B cell (primary cell): ENCODE measurements around the gene PSMF1. TPM values are rescaled to one million over a fixed set of nuclear protein-coding genes. Genes with fewer than 3 reads are reported as not detected.

Source experiments
- ATAC-seq: fragments of 200-7000 bp; cut with Tn5 transposase; one replicate; pipeline ENCODE4 v1.10.0; 2021; ENCODE audit warnings: low read depth, mild to moderate bottlenecking, moderate number of reproducible peaks, moderate library complexity
- CTCF ChIA-PET: fragments of 350-600 bp; sonication (Branson Sonifier 250); formaldehyde crosslinking; loops from one replicate; lab custom pipeline; 2021; ENCODE audit warnings: antibody characterized with exemption, inconsistent platforms; lab: Charles Lee
- POLR2A ChIA-PET: fragments of 350-600 bp; sonication (Branson Sonifier 250); formaldehyde crosslinking; loops from one replicate; lab custom pipeline; 2021; ENCODE audit warnings: antibody characterized with exemption; lab: Charles Lee
- DNase-seq: peaks from one replicate; pipeline ENCODE4 v3.0.0; 2013
- H2AFZ ChIP-seq: 2 replicates; pipeline ENCODE4 v1.6.1; 2012; ENCODE audit warnings: mild to moderate bottlenecking, low read depth, low read length; ENCODE audit not compliant: insufficient read depth, poor library complexity, severe bottlenecking
- H3K27ac ChIP-seq, 2 donors: 1 replicate in 1 of 2; 2 replicates in 1 of 2; pipeline ENCODE4 v1.5.1; 2012 to 2013; ENCODE audit warnings: low read length in 2 of 2, mild to moderate bottlenecking in 2 of 2, moderate library complexity in 1 of 2
- H3K27me3 ChIP-seq, 4 experiments: fragments of 200-600 bp in 1 of 4; sonication (generic) in 1 of 4; replicated peaks in 1 of 4; 1 replicate in 2 of 4; 2 replicates in 2 of 4; pipeline versions ENCODE4 v1.6.1 to v1.7.0; 2013 to 2016; ENCODE audit warnings: low read length in 3 of 4, mild to moderate bottlenecking in 2 of 4, mixed read lengths in 1 of 4, moderate library complexity in 1 of 4; ENCODE audit not compliant: insufficient read depth in 4 of 4, control insufficient read depth in 3 of 4; ENCODE audit errors: control extremely low read depth in 1 of 4
- H3K36me3 ChIP-seq, 2 experiments: replicated peaks in 1 of 2; 1 replicate in 1 of 2; 2 replicates in 1 of 2; pipeline versions ENCODE4 v1.6.1 to v1.7.1; 2013; ENCODE audit warnings: low read length in 1 of 2; ENCODE audit not compliant: insufficient read depth in 2 of 2, control insufficient read depth in 1 of 2; ENCODE audit errors: control extremely low read depth in 1 of 2, extremely low read depth in 1 of 2
- H3K4me1 ChIP-seq, 2 donors: fragments of 200-600 bp in 1 of 2; sonication (generic) in 1 of 2; 1 replicate in 1 of 2; 2 replicates in 1 of 2; pipeline versions ENCODE4 v1.5.1 to v1.6.1; 2013 to 2017; ENCODE audit warnings: low read length in 2 of 2; ENCODE audit not compliant: control insufficient read depth in 2 of 2, insufficient read depth in 2 of 2
- H3K4me2 ChIP-seq: replicated peaks from 2 replicates; pipeline ENCODE3; 2012; ENCODE audit warnings: mild to moderate bottlenecking, low read depth, low read length; ENCODE audit not compliant: poor library complexity, severe bottlenecking
- H3K4me3 ChIP-seq, 5 experiments: fragments of 200-600 bp in 1 of 5; sonication (generic) in 1 of 5; 1 replicate in 3 of 5; 2 replicates in 2 of 5; pipeline versions ENCODE4 v1.5.1 to v1.7.0; 2011 to 2016; ENCODE audit warnings: low read length in 4 of 5, mild to moderate bottlenecking in 4 of 5, low read depth in 2 of 5, control low read depth in 1 of 5, moderate library complexity in 1 of 5; ENCODE audit not compliant: insufficient read depth in 1 of 5; ENCODE audit errors: control extremely low read depth in 1 of 5, extremely low read depth in 1 of 5
- H3K79me2 ChIP-seq: fragments of 200-600 bp; sonication (generic); one replicate; pipeline ENCODE4 v1.6.0; 2016; ENCODE audit warnings: low read length; ENCODE audit not compliant: control insufficient read depth, insufficient read depth
- H3K9ac ChIP-seq: fragments of 200-600 bp; sonication (generic); 2 replicates; pipeline ENCODE4 v1.6.1; 2017; ENCODE audit warnings: mild to moderate bottlenecking, low read length, moderate library complexity
- H3K9me3 ChIP-seq, 3 donors: one replicate each; pipeline versions ENCODE4 v1.6.1 to v1.7.1; 2013; ENCODE audit warnings: low read length in 2 of 3; ENCODE audit not compliant: control insufficient read depth in 2 of 3, insufficient read depth in 1 of 3; ENCODE audit errors: control extremely low read depth in 1 of 3
- H4K20me1 ChIP-seq: 2 replicates; pipeline ENCODE4 v1.6.0; 2012; ENCODE audit warnings: mild to moderate bottlenecking, low read length; ENCODE audit not compliant: insufficient read depth, control insufficient read depth, poor library complexity, severe bottlenecking
- H3K27ac Mint-ChIP-seq: one replicate; pipeline ENCODE4 v1.8.0; 2021; ENCODE audit warnings: mixed read lengths
- H3K27me3 Mint-ChIP-seq: one replicate; pipeline ENCODE4 v1.8.0; 2021; ENCODE audit warnings: mixed read lengths
- H3K4me1 Mint-ChIP-seq: one replicate; pipeline ENCODE4 v1.8.0; 2021; ENCODE audit warnings: mixed read lengths
- H3K4me3 Mint-ChIP-seq: one replicate; pipeline ENCODE4 v1.8.0; 2021; ENCODE audit warnings: mixed read lengths
- H3K9me3 Mint-ChIP-seq: one replicate; pipeline ENCODE4 v1.8.0; 2022; ENCODE audit warnings: mixed read lengths; ENCODE audit not compliant: insufficient read depth
- EZH2 ChIP-seq: IDR thresholded peaks from 2 replicates; pipeline ENCODE4 v1.6.1; 2012; ENCODE audit warnings: borderline replicate concordance, low read depth, mild to moderate bottlenecking, moderate library complexity, low read length; ENCODE audit not compliant: insufficient read depth, poor library complexity, severe bottlenecking
- WGBS: methylation state at CpG from one replicate; pipeline ENCODE4 v1.1.5; 2013; ENCODE audit warnings: missing lambda C conversion rate; ENCODE audit not compliant: insufficient coverage; 5-methylcytosine and 5-hydroxymethylcytosine counted together
- intact Hi-C: fragments of 100-400 bp; cut with micrococcal nuclease; formaldehyde crosslinking; loops from one replicate; pipeline ENCODE4 v1.10.0; 2022
- polyA plus RNA-seq: library from polyadenylated mRNA; depleted of rRNA; stranded (reverse); fragments of >200 nt; gene quantifications from 2 replicates; pipeline ENCODE4 v1.2.3, GENCODE V29; 2012
- total RNA-seq, 2 donors: library from RNA; stranded (reverse); fragments of 120-200 nt in 1 of 2; gene quantifications; 1 replicate in 1 of 2; 2 replicates in 1 of 2; pipeline versions ENCODE4 v1.2.3 to v1.2.4, GENCODE V29; 2013 to 2022
- TF ChIP-seq, protein P1 (sequence below): fragments of 200-600 bp; IDR thresholded peaks from one replicate; pipeline ENCODE4 v1.8.0; 2022; ENCODE audit warnings: antibody characterized with exemption, mild to moderate bottlenecking

The PSMF1 gene
- total and polyA plus RNA-seq, 2 donors (not counting 1 experiment from before 2014, with no cell fraction given) = 113 to 132 TPM

GRCh38 chr20:1154226-1154625 lies 35.8 kb downstream of the PSMF1 start:
- Histone ChIP-seq H3K4me3 (no peak overlapping the region), H3K9me3 (peaks cover 0 to 8% (median 8%) of the 10 kb centered on the region in 3 donors), H4K20me1 (peaks cover 21% of the 10 kb centered on the region), H3K4me2 (no peak overlapping the region), H3K36me3 (peaks cover 37 to 38% of the 10 kb centered on the region in 2 experiments), H3K27me3 (no peaks in the 10 kb centered on the region), H3K27ac (no peak overlapping the region), H2AFZ (no peak overlapping the region), H3K4me1 (no peaks in the 10 kb centered on the region), H3K9ac (no peak overlapping the region), H3K79me2 (no peaks in the 10 kb centered on the region)
- no peak for ATAC-seq
- no peak for DNase-seq
- intact Hi-C loops = no loop called here
- POLR2A ChIA-PET = no interaction called here
- Mint-ChIP-seq H3K9me3 (peaks cover 4% of the 10 kb centered on the region), H3K27ac (no peak overlapping the region), H3K4me1 (peaks cover 3% of the 10 kb centered on the region), H3K4me3 (no peak overlapping the region), H3K27me3 (no peaks in the 10 kb centered on the region)
- CTCF ChIA-PET = interaction anchor here (0.8 kb wide), 1 partner anchor 52 kb away, joined by 3 read pairs; no protein-coding TSS in a partner anchor
- TF ChIP-seq, protein P1, sequence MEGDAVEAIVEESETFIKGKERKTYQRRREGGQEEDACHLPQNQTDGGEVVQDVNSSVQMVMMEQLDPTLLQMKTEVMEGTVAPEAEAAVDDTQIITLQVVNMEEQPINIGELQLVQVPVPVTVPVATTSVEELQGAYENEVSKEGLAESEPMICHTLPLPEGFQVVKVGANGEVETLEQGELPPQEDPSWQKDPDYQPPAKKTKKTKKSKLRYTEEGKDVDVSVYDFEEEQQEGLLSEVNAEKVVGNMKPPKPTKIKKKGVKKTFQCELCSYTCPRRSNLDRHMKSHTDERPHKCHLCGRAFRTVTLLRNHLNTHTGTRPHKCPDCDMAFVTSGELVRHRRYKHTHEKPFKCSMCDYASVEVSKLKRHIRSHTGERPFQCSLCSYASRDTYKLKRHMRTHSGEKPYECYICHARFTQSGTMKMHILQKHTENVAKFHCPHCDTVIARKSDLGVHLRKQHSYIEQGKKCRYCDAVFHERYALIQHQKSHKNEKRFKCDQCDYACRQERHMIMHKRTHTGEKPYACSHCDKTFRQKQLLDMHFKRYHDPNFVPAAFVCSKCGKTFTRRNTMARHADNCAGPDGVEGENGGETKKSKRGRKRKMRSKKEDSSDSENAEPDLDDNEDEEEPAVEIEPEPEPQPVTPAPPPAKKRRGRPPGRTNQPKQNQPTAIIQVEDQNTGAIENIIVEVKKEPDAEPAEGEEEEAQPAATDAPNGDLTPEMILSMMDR = no peak
- TF ChIP-seq EZH2 = no peak

- Histone ChIP-seq H3K4me3 (no peak overlapping the region), H3K9me3 (peaks cover 0 to 8% (median 8%) of the 10 kb centered on the region in 3 donors), H3K36me3 (peaks cover 37 to 38% of the 10 kb centered on the region in 2 experiments), H3K27me3 (no peaks in the 10 kb centered on the region), H3K27ac (no peak overlapping the region), H3K4me2 (no peak overlapping the region), H2AFZ (no peak overlapping the region), H3K9ac (no peak overlapping the region), H4K20me1 (peaks cover 25% of the 10 kb centered on the region), H3K4me1 (no peaks in the 10 kb centered on the region), H3K79me2 (no peaks in the 10 kb centered on the region)
- Mint-ChIP-seq H3K4me3 (no peak overlapping the region), H3K27ac (no peak overlapping the region), H3K4me1 (peaks cover 3% of the 10 kb centered on the region), H3K9me3 (peaks cover 4% of the 10 kb centered on the region), H3K27me3 (no peaks in the 10 kb centered on the region)
- 92% methylated on average over 1 of the region's 1 CpG for WGBS
- TF ChIP-seq EZH2 = no peak
- TF ChIP-seq, protein P1 = no peak
- ATAC-seq (no peak), DNase-seq (no peak)
- POLR2A ChIA-PET = no interaction called here
- intact Hi-C loops = no loop called here
- CTCF ChIA-PET = interaction anchor here (0.8 kb wide), 1 partner anchor 51 kb away, joined by 3 read pairs; no protein-coding TSS in a partner anchor
These were observed 36.3 kb downstream of the PSMF1 start for GRCh38 chr20:1154691-1155090.
